ENCODE measurements around the gene PRKCA.

DNA sequence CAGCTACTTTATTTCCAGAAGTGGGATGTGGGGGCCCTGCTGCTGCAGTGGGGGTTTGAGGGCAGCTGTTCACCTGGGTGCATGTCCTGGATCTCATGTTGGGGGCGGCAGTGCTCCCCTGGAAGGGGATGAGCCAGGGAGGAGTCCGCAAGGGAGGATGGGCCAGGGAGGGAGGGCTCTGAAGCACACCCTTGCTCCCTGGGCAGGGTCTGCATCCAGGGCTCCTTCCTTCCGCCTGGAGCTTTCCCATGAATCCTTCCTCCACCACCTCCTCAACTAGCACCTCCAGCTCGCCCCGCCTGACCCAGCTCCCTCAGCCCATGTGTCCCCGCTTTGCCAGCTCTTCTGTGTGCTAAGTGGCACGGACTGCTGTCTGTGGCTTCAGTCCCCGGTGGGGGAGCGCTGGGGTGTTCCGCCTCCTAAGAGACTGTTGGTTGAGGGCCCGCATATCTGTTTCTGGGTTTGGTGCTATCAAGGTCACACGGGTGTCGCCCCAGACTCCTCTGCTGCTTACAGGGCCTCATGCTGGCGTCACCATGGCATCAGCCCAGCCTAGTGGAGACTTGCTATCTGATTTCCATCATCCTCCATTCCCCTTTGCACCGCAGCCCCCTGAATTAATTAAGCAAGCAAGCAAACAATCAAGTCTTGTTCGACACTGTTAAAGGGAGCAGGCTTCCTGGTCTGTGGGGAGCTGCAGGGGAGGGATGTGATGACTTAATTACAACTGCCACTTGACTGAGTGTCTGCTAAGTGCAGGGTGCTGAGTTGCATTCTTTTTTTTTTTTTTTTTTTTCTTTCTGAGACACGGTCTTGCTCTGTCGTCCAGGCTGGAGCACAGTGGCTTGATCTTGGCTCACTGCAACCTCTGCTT lies 71.8 kb downstream of the PRKCA start:
- TF ChIP-seq ZNF565 (CRISPR knock-in tag; conservative IDR thresholded peaks at IDR 0.05; ENCODE audit: low read depth): no peak
- TF ChIP-seq, protein P1, sequence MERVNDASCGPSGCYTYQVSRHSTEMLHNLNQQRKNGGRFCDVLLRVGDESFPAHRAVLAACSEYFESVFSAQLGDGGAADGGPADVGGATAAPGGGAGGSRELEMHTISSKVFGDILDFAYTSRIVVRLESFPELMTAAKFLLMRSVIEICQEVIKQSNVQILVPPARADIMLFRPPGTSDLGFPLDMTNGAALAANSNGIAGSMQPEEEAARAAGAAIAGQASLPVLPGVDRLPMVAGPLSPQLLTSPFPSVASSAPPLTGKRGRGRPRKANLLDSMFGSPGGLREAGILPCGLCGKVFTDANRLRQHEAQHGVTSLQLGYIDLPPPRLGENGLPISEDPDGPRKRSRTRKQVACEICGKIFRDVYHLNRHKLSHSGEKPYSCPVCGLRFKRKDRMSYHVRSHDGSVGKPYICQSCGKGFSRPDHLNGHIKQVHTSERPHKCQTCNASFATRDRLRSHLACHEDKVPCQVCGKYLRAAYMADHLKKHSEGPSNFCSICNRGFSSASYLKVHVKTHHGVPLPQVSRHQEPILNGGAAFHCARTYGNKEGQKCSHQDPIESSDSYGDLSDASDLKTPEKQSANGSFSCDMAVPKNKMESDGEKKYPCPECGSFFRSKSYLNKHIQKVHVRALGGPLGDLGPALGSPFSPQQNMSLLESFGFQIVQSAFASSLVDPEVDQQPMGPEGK (CRISPR knock-in tag; IDR thresholded peaks at IDR 0.05; ENCODE audit: borderline replicate concordance): no peak
- TF ChIP-seq PPARA (CRISPR knock-in tag; IDR thresholded peaks at IDR 0.05; ENCODE audit: borderline replicate concordance): no peak
- peak; percentile 64; the same call in 1 of the 2 replicates for TF ChIP-seq TCF4 (CRISPR knock-in tag; IDR thresholded peaks at IDR 0.05; ENCODE audit: borderline replicate concordance)
- TF ChIP-seq, protein P2, sequence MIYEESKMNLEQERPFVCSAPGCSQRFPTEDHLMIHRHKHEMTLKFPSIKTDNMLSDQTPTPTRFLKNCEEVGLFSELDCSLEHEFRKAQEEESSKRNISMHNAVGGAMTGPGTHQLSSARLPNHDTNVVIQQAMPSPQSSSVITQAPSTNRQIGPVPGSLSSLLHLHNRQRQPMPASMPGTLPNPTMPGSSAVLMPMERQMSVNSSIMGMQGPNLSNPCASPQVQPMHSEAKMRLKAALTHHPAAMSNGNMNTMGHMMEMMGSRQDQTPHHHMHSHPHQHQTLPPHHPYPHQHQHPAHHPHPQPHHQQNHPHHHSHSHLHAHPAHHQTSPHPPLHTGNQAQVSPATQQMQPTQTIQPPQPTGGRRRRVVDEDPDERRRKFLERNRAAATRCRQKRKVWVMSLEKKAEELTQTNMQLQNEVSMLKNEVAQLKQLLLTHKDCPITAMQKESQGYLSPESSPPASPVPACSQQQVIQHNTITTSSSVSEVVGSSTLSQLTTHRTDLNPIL (CRISPR knock-in tag; IDR thresholded peaks at IDR 0.05; ENCODE audit: low read depth): no peak
- no peak for TF ChIP-seq ZNF8 (CRISPR knock-in tag; IDR thresholded peaks at IDR 0.05)
- TF ChIP-seq, protein P3, sequence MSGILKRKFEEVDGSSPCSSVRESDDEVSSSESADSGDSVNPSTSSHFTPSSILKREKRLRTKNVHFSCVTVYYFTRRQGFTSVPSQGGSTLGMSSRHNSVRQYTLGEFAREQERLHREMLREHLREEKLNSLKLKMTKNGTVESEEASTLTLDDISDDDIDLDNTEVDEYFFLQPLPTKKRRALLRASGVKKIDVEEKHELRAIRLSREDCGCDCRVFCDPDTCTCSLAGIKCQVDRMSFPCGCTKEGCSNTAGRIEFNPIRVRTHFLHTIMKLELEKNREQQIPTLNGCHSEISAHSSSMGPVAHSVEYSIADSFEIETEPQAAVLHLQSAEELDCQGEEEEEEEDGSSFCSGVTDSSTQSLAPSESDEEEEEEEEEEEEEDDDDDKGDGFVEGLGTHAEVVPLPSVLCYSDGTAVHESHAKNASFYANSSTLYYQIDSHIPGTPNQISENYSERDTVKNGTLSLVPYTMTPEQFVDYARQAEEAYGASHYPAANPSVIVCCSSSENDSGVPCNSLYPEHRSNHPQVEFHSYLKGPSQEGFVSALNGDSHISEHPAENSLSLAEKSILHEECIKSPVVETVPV (CRISPR knock-in tag; IDR thresholded peaks at IDR 0.05): no peak
- TF ChIP-seq BACH2 (CRISPR knock-in tag; IDR thresholded peaks at IDR 0.05; ENCODE audit: borderline replicate concordance): no peak
- peak; percentile 98 for TF ChIP-seq ZFP3 (CRISPR knock-in tag; IDR thresholded peaks at IDR 0.05)
- TF ChIP-seq ARNTL (CRISPR knock-in tag; IDR thresholded peaks at IDR 0.05; ENCODE audit: borderline replicate concordance, low read depth): no peak
- TF ChIP-seq ZNF70 (CRISPR knock-in tag; IDR thresholded peaks at IDR 0.05): peak; percentile 64; the same call in 1 of the 2 replicates
